CD8-positive, alpha-beta memory T cell (primary cell): ENCODE measurements around the gene C4orf46. TPM values are rescaled to one million over a fixed set of nuclear protein-coding genes. Genes with fewer than 3 reads are reported as not detected.

Experiments used
- CTCF ChIA-PET: fragments of 350-600 bp; sonication (Branson Sonifier 250); formaldehyde crosslinking; loops from one replicate; lab custom pipeline; 2021; ENCODE audit warnings: antibody characterized with exemption; lab: Charles Lee
- POLR2A ChIA-PET: fragments of 350-600 bp; sonication (Branson Sonifier 250); formaldehyde crosslinking; loops from one replicate; lab custom pipeline; 2021; ENCODE audit warnings: antibody characterized with exemption; lab: Charles Lee
- DNase-seq, 5 donors: peaks; one replicate each; pipeline versions ENCODE4 v3.0.0 to v3.0.0-alpha.2; 2020 to 2022; ENCODE audit warnings: mixed read lengths in 1 of 5
- H3K27ac ChIP-seq: one replicate; pipeline ENCODE4 v1.7.0; 2013; ENCODE audit warnings: low read depth, mild to moderate bottlenecking, low read length, moderate library complexity
- H3K27me3 ChIP-seq: 2 replicates; pipeline ENCODE4 v1.7.0; 2013; ENCODE audit warnings: low read length, mild to moderate bottlenecking; ENCODE audit not compliant: insufficient read depth, poor library complexity, severe bottlenecking
- H3K36me3 ChIP-seq: 2 replicates; pipeline ENCODE4 v1.7.0; 2013; ENCODE audit warnings: mild to moderate bottlenecking, low read length, moderate library complexity; ENCODE audit not compliant: insufficient read depth
- H3K4me1 ChIP-seq: 2 replicates; pipeline ENCODE4 v1.7.0; 2013; ENCODE audit warnings: mild to moderate bottlenecking, low read length, moderate library complexity; ENCODE audit not compliant: insufficient read depth
- H3K4me3 ChIP-seq: 2 replicates; pipeline ENCODE4 v1.7.0; 2013; ENCODE audit warnings: mild to moderate bottlenecking, low read length
- H3K9me3 ChIP-seq: 2 replicates; pipeline ENCODE4 v1.7.0; 2013; ENCODE audit warnings: mild to moderate bottlenecking, low read length
- H3K27ac Mint-ChIP-seq, 8 donors: one replicate each; pipeline ENCODE4 v1.8.0; 2020 to 2021; ENCODE audit warnings: mixed read lengths in 8 of 8, mild to moderate bottlenecking in 6 of 8, inconsistent platforms in 3 of 8, moderate library complexity in 3 of 8
- H3K27me3 Mint-ChIP-seq, 2 donors: one replicate each; pipeline ENCODE4 v1.8.0; 2020 to 2021; ENCODE audit warnings: mixed read lengths in 2 of 2, mild to moderate bottlenecking in 1 of 2, moderate library complexity in 1 of 2
- H3K36me3 Mint-ChIP-seq, 3 donors: one replicate each; pipeline ENCODE4 v1.8.0; 2020 to 2021; ENCODE audit warnings: mixed read lengths in 3 of 3, inconsistent platforms in 1 of 3, mild to moderate bottlenecking in 1 of 3
- H3K4me1 Mint-ChIP-seq, 3 donors: one replicate each; pipeline ENCODE4 v1.8.0; 2020 to 2021; ENCODE audit warnings: mixed read lengths in 3 of 3, inconsistent platforms in 1 of 3, mild to moderate bottlenecking in 1 of 3
- H3K4me3 Mint-ChIP-seq, 7 donors: one replicate each; pipeline ENCODE4 v1.8.0; 2020 to 2021; ENCODE audit warnings: mixed read lengths in 7 of 7, mild to moderate bottlenecking in 6 of 7, moderate library complexity in 4 of 7, inconsistent platforms in 2 of 7
- H3K9me3 Mint-ChIP-seq, 5 donors: one replicate each; pipeline ENCODE4 v1.8.0; 2020 to 2022; ENCODE audit warnings: mixed read lengths in 5 of 5, mild to moderate bottlenecking in 3 of 5, moderate library complexity in 2 of 5, inconsistent platforms in 1 of 5
- polyA plus RNA-seq: library from polyadenylated mRNA; unstranded; fragments of 300-500 nt; fragmentation: Illumina TruSeq; gene quantifications from one replicate; pipeline ENCODE4 v1.2.3, GENCODE V29; 2021
- total RNA-seq, 2 experiments: library from RNA; stranded (reverse); gene quantifications; one replicate each; pipeline ENCODE4 v1.2.3, GENCODE V29; 2021

C4orf46 gene
- total and polyA plus RNA-seq, 3 experiments from 2014 or later = 5.7 to 22.0 (median 20.0) TPM

GRCh38 chr4:158681629-158682028 is 9.9 kb upstream of the C4orf46 start:
- no peak for DNase-seq
- Histone ChIP-seq H3K36me3 (peaks cover 3% of the 10 kb centered on the region), H3K27me3 (no peaks in the 10 kb centered on the region), H3K4me3 (no peak overlapping the region), H3K9me3 (no peaks in the 10 kb centered on the region), H3K4me1 (no peaks in the 10 kb centered on the region), H3K27ac (no peak overlapping the region)
- Mint-ChIP-seq H3K4me1 (peaks cover 3 to 6% (median 3%) of the 10 kb centered on the region in 3 donors), H3K27me3 (no peaks in the 10 kb centered on the region), H3K36me3 (peaks cover 5 to 25% (median 7%) of the 10 kb centered on the region in 3 donors), H3K9me3 (no peaks in the 10 kb centered on the region), H3K4me3 (no peak overlapping the region), H3K27ac (no peak overlapping the region)
- ChIA-PET CTCF (interaction anchor here (1.3 kb wide), 1 partner anchor 18 kb away, joined by 3 read pairs; no protein-coding TSS in a partner anchor), POLR2A (no interaction called here)

- no peak overlapping the region for H3K27ac Mint-ChIP-seq
- CTCF ChIA-PET = no interaction called here
- DNase-seq = no peak
Observed at GRCh38 chr4:158678767-158679166, 7.1 kb upstream of the C4orf46 start.

GRCh38 chr4:158676076-158676475 is 4.4 kb upstream of the C4orf46 start:
- H3K36me3 Mint-ChIP-seq = peaks cover 4 to 18% (median 7%) of the 10 kb centered on the region in 3 donors
- no peak for DNase-seq
- no peaks in the 10 kb centered on the region for H3K27me3 ChIP-seq
- H3K9me3 ChIP-seq = no peaks in the 10 kb centered on the region
- H3K27ac ChIP-seq = no peak overlapping the region
- H3K4me3 Mint-ChIP-seq = no peak overlapping the region
- H3K9me3 Mint-ChIP-seq = no peaks in the 10 kb centered on the region
- H3K27ac Mint-ChIP-seq = no peak overlapping the region
- H3K4me3 ChIP-seq = no peak overlapping the region
- peaks cover 8% of the 10 kb centered on the region for H3K4me1 ChIP-seq
- H3K4me1 Mint-ChIP-seq = peaks cover 15 to 32% (median 26%) of the 10 kb centered on the region in 3 donors
- CTCF ChIA-PET = no interaction called here
- POLR2A ChIA-PET = no interaction called here
- H3K27me3 Mint-ChIP-seq = peaks cover 0 to 3% of the 10 kb centered on the region in 2 donors
- H3K36me3 ChIP-seq = no peaks in the 10 kb centered on the region

More at GRCh38 chr4:158678767-158679166, 7.1 kb upstream of the C4orf46 start:
- Histone ChIP-seq H3K9me3 (no peaks in the 10 kb centered on the region), H3K36me3 (no peaks in the 10 kb centered on the region), H3K4me3 (no peak overlapping the region), H3K4me1 (no peaks in the 10 kb centered on the region), H3K27me3 (no peaks in the 10 kb centered on the region), H3K27ac (no peak overlapping the region)
- POLR2A ChIA-PET = no interaction called here
- peaks cover 4 to 18% (median 7%) of the 10 kb centered on the region in 3 donors for H3K36me3 Mint-ChIP-seq
- no peaks in the 10 kb centered on the region for H3K9me3 Mint-ChIP-seq
- peaks cover 4 to 16% (median 14%) of the 10 kb centered on the region in 3 donors for H3K4me1 Mint-ChIP-seq
- no peaks in the 10 kb centered on the region for H3K27me3 Mint-ChIP-seq
- no peak overlapping the region for H3K4me3 Mint-ChIP-seq

GRCh38 chr4:158673633-158674032 is 1.9 kb upstream of the C4orf46 start:
- POLR2A ChIA-PET = no interaction called here
- H3K4me1 Mint-ChIP-seq = peaks cover 23 to 43% (median 37%) of the 10 kb centered on the region in 3 donors
- H3K27me3 Mint-ChIP-seq = peaks cover 0 to 3% of the 10 kb centered on the region in 2 donors
- Histone ChIP-seq H3K27me3 (no peaks in the 10 kb centered on the region), H3K36me3 (no peaks in the 10 kb centered on the region), H3K27ac (no peak overlapping the region), H3K4me1 (peaks cover 15% of the 10 kb centered on the region), H3K9me3 (no peaks in the 10 kb centered on the region), H3K4me3 (no peak overlapping the region)
- no peak for DNase-seq
- no peaks in the 10 kb centered on the region for H3K9me3 Mint-ChIP-seq
- CTCF ChIA-PET = no interaction called here
- peaks cover 0 to 14% (median 2%) of the 10 kb centered on the region in 3 donors for H3K36me3 Mint-ChIP-seq
- peak overlapping the region in 2 of 7 donors; percentile 22 to 28 for H3K4me3 Mint-ChIP-seq
- peak overlapping the region in 1 of 8 donors; percentile 24 for H3K27ac Mint-ChIP-seq

- H3K36me3 Mint-ChIP-seq = peaks cover 0 to 14% (median 2%) of the 10 kb centered on the region in 3 donors
- CTCF ChIA-PET = no interaction called here
- peak within 1 kb of the TSS; percentile 87 to 100 (median 98) for H3K27ac Mint-ChIP-seq
Observed at GRCh38 chr4:158671915-158672806, 474 bp upstream of the C4orf46 start, which contains the start of gene ETFDH. ETFDH (plus strand) TSS chr4:158672296; CDS start chr4:158672457, 161 bp downstream.

GRCh38 chr4:158670975-158671664 is 567 bp downstream of the C4orf46 start:
- Histone ChIP-seq H3K27me3 (no peaks in the 10 kb centered on the region), H3K4me3 (peak overlapping the region; percentile 77), H3K27ac (peak overlapping the region; percentile 91), H3K36me3 (no peaks in the 10 kb centered on the region), H3K9me3 (no peaks in the 10 kb centered on the region), H3K4me1 (peaks cover 15% of the 10 kb centered on the region)
- H3K9me3 Mint-ChIP-seq = no peaks in the 10 kb centered on the region
- DNase-seq = peak; percentile 39 to 77 (median 64)
- H3K27me3 Mint-ChIP-seq = peaks cover 0 to 3% of the 10 kb centered on the region in 2 donors
- peaks cover 0 to 14% (median 2%) of the 10 kb centered on the region in 3 donors for H3K36me3 Mint-ChIP-seq
- peak overlapping the region; percentile 91 to 97 (median 93) for H3K4me3 Mint-ChIP-seq
- ChIA-PET CTCF (no interaction called here), POLR2A (no interaction called here)
- peaks cover 20 to 38% (median 26%) of the 10 kb centered on the region in 3 donors for H3K4me1 Mint-ChIP-seq
- peak overlapping the region; percentile 87 to 100 (median 98) for H3K27ac Mint-ChIP-seq

More at GRCh38 chr4:158671915-158672806, 474 bp upstream of the C4orf46 start, which contains the start of gene ETFDH:
- peak; percentile 96 to 99 (median 98) for DNase-seq
- Mint-ChIP-seq H3K9me3 (no peaks in the 10 kb centered on the region), H3K27me3 (peaks cover 0 to 3% of the 10 kb centered on the region in 2 donors), H3K4me1 (peaks cover 22 to 43% (median 32%) of the 10 kb centered on the region in 3 donors), H3K4me3 (peak within 1 kb of the TSS; percentile 91 to 97 (median 93))
- Histone ChIP-seq H3K4me1 (peaks cover 15% of the 10 kb centered on the region), H3K4me3 (peak within 1 kb of the TSS; percentile 77), H3K9me3 (no peaks in the 10 kb centered on the region), H3K27ac (peak within 1 kb of the TSS; percentile 91), H3K36me3 (no peaks in the 10 kb centered on the region), H3K27me3 (no peaks in the 10 kb centered on the region)
- POLR2A ChIA-PET = no interaction called here

GRCh38 chr4:158669310-158669709 is 2.4 kb downstream of the C4orf46 start:
- no peaks in the 10 kb centered on the region for H3K36me3 ChIP-seq
- CTCF ChIA-PET = interaction anchor here (0.6 to 1.6 kb wide), 3 partner anchors 12 to 14 kb away, joined by 3 to 4 read pairs (median 3); no protein-coding TSS in a partner anchor
- no peak overlapping the region for H3K4me3 ChIP-seq
- no peaks in the 10 kb centered on the region for H3K9me3 Mint-ChIP-seq
- peaks cover 15% of the 10 kb centered on the region for H3K4me1 ChIP-seq
- DNase-seq = no peak
- H3K27me3 ChIP-seq = no peaks in the 10 kb centered on the region
- peaks cover 0 to 3% of the 10 kb centered on the region in 2 donors for H3K27me3 Mint-ChIP-seq
- H3K27ac ChIP-seq = no peak overlapping the region
- peaks cover 0 to 11% (median 0%) of the 10 kb centered on the region in 3 donors for H3K36me3 Mint-ChIP-seq
- H3K9me3 ChIP-seq = no peaks in the 10 kb centered on the region
- POLR2A ChIA-PET = no interaction called here
- peak overlapping the region in 1 of 8 donors; percentile 31 for H3K27ac Mint-ChIP-seq
- peaks cover 20 to 30% (median 21%) of the 10 kb centered on the region in 3 donors for H3K4me1 Mint-ChIP-seq
- H3K4me3 Mint-ChIP-seq = peak overlapping the region in 2 of 7 donors; percentile 2 to 82
